HG02884 (cell line): ENCODE data around the gene CAPN15.

Experiments
- ATAC-seq: cut with Tn5 transposase; IDR thresholded peaks from one replicate; pipeline ENCODE4 v1.9.1; 2021; ENCODE audit warnings: mild to moderate bottlenecking, moderate library complexity; ENCODE audit not compliant: unreplicated experiment

The CAPN15 gene

GRCh38 chr16:574021-574760 lies 46.7 kb downstream of the CAPN15 start:
- no peak for ATAC-seq

DNA sequence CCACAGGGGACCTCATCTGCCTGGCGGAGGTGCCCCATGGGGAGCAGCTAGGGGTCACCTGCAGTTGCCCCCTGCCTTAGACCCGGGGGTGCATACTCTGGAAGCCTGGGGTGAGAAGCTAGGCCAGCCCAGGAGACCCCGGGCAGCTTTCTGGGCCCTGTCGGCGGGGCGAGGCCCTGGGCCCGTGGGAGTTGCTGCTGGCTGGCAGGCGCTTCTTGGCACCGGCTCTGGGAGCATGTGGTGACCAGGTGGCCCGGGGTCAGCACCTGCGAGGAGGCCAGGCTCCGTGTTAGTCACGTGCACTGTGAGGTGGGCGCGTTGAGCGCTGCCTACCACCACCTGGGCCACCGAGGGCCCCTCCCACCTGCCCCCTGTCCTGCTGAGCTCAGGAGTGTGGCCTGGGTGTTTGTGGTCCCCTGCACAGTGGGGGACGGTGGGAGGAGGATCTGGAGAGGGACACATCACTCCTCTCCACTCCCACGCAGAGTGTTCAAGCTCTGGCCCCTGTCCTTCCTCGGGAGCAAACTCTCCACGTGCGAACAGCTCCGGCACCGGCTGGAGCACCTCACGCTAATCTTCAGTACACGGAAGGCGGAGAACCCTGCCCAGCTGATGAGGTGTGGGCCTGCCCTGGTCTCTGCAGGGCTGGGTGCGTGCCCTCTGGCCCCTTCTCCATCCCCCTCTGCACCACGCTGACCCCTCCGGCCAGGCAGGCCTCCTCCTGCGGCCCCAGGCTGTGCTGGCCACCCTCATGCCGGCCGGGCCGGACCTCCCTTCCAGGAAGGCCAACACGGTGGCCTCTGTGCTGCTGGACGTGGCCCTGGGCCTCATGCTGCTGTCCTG lies 48.1 kb downstream of the CAPN15 start:
- ATAC-seq, result no peak

DNA sequence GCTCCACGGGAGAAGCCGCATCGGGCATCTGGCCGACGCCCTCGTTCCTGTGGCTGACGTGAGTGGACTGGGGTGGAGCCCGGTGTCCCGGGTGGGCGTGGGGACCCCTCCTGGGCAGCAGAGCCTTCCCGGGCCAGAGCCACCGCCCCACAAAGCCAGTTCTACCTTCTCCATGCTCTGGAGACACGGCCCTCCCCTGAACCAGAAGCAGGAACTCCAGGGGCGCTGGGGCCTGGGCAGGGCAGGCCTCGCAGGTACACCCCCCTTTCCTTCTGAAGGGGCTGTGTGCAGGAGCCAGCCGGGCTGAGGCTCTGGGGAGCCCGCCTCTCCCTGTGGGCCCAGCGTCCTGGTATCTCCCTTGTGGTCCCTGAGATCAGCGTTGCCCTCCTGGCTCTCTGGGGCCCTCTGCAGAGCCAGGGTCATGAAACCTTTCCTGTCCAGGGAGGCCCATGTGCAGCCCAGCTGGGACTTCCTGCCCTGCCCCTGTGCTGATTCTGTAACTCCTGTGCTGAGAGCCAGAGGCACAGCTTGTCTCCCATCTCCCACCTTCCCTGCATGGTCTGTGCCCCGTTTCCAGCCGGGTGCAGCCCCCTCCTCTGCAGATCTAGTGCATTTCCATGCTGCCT lies 48.8 kb downstream of the CAPN15 start:
- no peak for ATAC-seq

GRCh38 chr16:576823-577201 lies 49.3 kb downstream of the CAPN15 start:
- no peak for ATAC-seq

GRCh38 chr16:577796-578195 lies 50.3 kb downstream of the CAPN15 start:
- no peak for ATAC-seq

DNA sequence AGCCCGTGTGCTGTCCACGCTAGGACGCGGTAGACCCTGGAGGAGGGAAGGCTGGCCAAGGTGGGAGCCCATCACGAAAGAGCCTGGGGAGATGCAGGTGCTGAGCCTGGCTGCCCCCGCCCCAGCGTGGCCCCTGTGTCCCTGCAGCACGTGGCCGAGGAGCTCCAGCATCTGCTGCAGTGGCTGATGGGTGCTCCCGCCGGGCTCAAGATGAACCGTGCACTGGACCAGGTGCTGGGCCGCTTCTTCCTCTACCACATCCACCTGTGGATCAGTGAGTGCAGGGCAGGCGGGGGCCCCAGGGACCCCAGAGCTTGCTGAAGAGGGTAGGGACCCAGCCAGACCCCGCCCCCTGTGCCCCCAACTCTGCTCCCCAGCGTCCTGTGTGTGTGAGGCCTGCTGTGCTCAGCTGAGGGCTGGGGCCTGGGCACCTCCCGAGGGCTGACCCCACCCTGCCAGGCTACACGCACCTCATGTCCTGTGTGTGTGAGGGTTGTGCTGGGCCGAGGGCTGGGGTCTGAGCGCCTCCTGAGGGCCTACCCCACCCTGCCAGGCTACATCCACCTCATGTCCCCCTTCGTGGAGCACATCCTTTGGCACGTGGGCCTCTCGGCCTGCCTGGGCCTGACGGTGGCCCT lies 50.8 kb downstream of the CAPN15 start:
- ATAC-seq, result no peak

- no peak for ATAC-seq
Measured at GRCh38 chr16:578870-579405, 51.4 kb downstream of the CAPN15 start.

- no peak for ATAC-seq
Measured at GRCh38 chr16:580141-580945, 52.8 kb downstream of the CAPN15 start.

DNA sequence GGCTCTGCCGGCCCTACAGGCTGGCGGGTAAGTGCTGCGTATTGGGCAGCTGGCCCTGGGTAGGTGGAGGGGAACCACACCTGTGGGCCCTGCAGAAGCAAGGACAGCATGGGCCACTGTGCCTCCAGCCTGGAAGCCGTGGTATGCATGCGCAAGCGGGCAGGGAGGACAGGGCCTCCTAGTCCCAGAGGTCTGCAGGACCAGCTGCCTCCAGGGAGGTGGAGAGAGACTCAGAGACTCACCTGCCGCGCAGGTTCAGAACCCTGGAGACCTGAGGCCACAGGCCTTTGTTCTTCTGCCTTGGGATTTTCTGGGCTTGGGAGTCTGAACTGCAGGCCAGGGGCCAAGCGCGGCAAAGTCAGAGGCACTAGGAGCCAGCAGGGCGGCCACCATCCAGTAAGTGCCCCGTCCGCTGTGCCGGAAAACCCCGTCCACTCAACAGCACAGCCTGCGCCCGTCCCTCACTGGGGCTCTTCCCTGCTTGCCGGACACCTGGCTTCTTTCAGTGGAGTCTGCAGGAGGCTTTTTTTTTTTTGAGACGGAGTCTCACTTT lies 53.5 kb downstream of the CAPN15 start:
- no peak for ATAC-seq

- no peak for ATAC-seq
Measured at GRCh38 chr16:582218-582613, 54.7 kb downstream of the CAPN15 start.

DNA sequence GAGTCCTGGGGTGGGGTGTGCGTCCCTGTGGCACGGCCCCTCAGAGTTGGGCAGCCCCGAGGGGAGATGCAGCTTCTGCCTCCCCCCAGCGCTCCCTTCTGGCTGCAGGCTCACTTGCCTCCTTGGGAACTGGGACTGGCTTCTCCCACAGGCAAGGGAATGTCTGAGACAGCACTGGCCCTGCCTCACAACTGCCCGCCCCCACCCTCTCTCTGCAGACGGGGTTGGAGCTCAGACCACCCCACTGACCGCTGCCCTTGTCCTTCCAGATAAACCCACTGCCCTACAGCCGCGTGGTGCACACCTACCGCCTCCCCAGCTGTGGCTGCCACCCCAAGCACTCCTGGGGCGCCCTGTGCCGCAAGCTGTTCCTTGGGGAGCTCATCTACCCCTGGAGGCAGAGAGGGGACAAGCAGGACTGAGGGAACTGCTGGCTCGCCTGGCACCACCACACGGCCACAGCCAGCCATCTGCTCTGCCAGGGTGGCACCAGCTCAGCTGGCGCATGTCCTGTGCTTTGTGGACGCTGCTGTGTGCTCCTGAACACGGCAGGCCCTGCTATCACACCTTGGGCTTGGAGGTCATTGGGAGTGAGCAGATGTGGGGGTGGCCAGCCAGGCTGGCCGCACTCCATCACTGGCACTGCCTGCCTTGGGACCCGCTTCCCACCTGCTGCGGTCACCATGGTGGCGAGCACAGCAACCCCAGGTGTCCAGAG lies 55.3 kb downstream of the CAPN15 start:
- ATAC-seq, result no peak

DNA sequence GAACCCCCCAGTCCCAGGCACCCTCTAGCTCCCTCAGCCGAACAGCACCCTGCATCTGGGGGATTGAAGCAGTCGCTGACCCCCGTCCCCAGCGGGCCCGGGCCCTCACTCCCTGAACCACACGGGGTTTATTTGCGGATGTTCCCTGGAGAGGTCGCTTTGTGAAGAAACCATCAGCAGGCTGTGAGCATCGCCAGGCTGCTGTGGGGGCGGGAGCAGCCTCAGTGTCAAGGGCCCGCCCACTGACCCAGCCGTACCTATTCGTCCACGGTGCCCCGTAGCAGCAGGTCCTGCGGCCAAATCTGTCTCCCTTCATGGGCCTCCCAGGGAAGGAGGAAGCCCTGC lies 55.9 kb downstream of the CAPN15 start:
- no peak for ATAC-seq

- no peak for ATAC-seq
Measured at GRCh38 chr16:583815-584591, 56.5 kb downstream of the CAPN15 start.

- no peak for ATAC-seq
Measured at GRCh38 chr16:585351-585750, 57.8 kb downstream of the CAPN15 start.

DNA sequence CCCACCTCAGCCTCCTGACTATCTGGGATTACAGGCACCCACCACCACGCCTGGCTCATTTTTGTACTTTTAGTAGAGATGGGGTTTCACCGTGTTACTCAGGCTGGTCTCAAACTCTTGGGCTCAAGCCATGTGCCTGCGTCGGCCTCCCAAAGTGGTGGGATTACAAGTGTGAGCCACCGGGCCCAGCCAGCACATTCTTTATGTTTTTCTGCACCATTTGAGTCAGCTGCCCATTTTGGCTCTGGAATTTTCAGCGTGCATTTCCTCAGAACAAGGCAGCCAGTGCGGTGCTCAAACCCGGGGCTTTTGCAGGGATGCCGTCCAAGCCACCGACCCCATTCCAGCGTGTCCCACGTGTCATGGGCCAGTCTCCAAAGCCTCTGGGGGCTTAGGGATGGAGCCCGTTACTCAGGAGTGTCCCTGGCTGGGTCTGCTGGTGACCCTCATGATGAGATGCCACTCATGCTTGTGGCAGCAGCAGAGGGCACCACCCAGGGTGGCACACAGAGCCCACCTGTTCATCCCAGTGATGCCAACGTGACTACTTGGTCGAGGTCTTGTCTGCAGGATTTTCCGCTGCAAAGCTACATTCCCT lies 58.6 kb downstream of the CAPN15 start:
- ATAC-seq, result no peak

- ATAC-seq, result no peak
Measured at GRCh38 chr16:586645-587590, 59.4 kb downstream of the CAPN15 start.

DNA sequence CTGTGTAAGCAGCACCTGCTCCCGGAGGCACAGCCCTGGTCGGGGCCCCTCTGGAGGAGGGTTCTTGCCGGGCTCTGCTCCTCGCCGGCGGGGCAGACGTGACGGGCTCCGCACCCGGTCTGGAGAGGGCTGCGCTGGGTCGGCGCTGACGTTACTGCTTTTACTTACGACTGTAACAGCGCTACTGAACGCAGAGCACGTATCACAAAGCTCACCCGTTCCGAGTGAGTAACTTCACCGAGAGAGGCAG lies 61.1 kb downstream of the CAPN15 start:
- ATAC-seq, result no peak
